ACC112 (cell line): ENCODE data around the gene C16orf96.
"Not testable (repeated sequence)": the region's sequence is repeated elsewhere in the genome, so short reads cannot be mapped to it uniquely, and the experiment has no call there.

Source experiments
- H2AFZ ChIP-seq: fragments of 200-600 bp; sonication (generic); one replicate; pipeline ENCODE4 v1.6.0; 2017; ENCODE audit warnings: antibody characterized with exemption, low read length; ENCODE audit not compliant: unreplicated experiment
- H3K27ac ChIP-seq: fragments of 200-600 bp; sonication (generic); 2 replicates; pipeline ENCODE4 v1.5.1; 2014; ENCODE audit warnings: low read depth, mild to moderate bottlenecking, antibody characterized with exemption, low read length, moderate library complexity
- H3K27me3 ChIP-seq: fragments of 200-600 bp; sonication (generic); 2 replicates; pipeline ENCODE4 v1.6.1; 2014; ENCODE audit warnings: mild to moderate bottlenecking, antibody characterized with exemption, low read length, moderate library complexity, mixed read lengths; ENCODE audit not compliant: insufficient read depth
- H3K36me3 ChIP-seq: fragments of 200-600 bp; sonication (generic); 2 replicates; pipeline ENCODE4 v1.6.1; 2016; ENCODE audit warnings: mild to moderate bottlenecking, antibody characterized with exemption, low read length, moderate library complexity, mixed read lengths; ENCODE audit not compliant: insufficient read depth
- H3K4me1 ChIP-seq: fragments of 200-600 bp; sonication (generic); one replicate; pipeline ENCODE4 v1.6.1; 2016; ENCODE audit warnings: low read length, mixed read lengths; ENCODE audit not compliant: insufficient read depth, unreplicated experiment, control insufficient read depth
- H3K4me3 ChIP-seq: fragments of 200-600 bp; sonication (generic); 2 replicates; pipeline ENCODE4 v1.5.1; 2014; ENCODE audit warnings: mild to moderate bottlenecking, low read depth, low read length
- H3K79me2 ChIP-seq: fragments of 200-600 bp; sonication (generic); one replicate; pipeline ENCODE4 v1.6.0; 2016; ENCODE audit warnings: low read length; ENCODE audit not compliant: control insufficient read depth, unreplicated experiment, insufficient read depth

C16orf96 gene

GRCh38 chr16:4566144-4566543, 10.0 kb downstream of the C16orf96 start:
- Histone ChIP-seq H3K27ac (no peak overlapping the region), H3K36me3 (no peaks in the 10 kb centered on the region)

GRCh38 chr16:4570086-4570485, 13.9 kb downstream of the C16orf96 start:
- Histone ChIP-seq H3K27ac (no peak overlapping the region), H3K36me3 (no peaks in the 10 kb centered on the region), H3K27me3 (no peaks in the 10 kb centered on the region), H2AFZ (no peak overlapping the region), H3K79me2 (no peaks in the 10 kb centered on the region), H3K4me1 (no peaks in the 10 kb centered on the region), H3K4me3 (no peak overlapping the region)

More at GRCh38 chr16:4566144-4566543, 10.0 kb downstream of the C16orf96 start:
- H3K79me2 ChIP-seq, result no peaks in the 10 kb centered on the region
- H2AFZ ChIP-seq, result no peak overlapping the region
- H3K4me1 ChIP-seq, result no peaks in the 10 kb centered on the region
- no peak overlapping the region for H3K4me3 ChIP-seq
- no peaks in the 10 kb centered on the region for H3K27me3 ChIP-seq

DNA sequence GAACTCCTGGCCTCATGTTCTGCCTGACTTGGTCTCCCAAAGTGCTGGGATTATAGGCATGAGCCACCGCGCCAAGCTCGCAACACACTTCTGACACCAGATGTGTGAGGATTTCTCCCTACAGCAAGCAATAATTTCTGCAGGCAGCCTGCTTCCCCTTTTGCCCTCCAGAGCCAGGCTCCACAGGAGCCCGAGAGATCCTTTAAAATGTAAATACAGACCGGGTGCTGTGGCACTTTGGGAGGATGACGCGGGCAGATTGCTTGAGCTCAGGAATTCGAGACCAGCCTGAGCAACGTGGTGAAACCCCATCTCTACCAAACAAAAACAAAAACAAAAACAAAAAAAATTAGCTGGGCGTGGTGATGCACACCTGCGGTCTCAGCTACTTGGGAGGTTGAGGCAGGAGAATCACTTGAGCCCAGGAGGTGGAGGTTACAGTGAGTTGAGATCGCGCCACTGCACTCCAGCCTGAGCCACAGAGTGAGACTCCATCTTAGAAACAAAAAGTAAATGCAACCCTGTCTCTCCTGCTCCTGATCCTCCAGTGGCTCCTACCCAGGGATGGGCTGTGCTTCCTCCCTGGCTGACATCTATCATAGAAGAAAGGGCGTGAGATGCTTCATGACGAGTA, 14.7 kb downstream of the C16orf96 start:
- no peaks in the 10 kb centered on the region for H3K79me2 ChIP-seq
- no peak overlapping the region for H2AFZ ChIP-seq
- H3K4me3 ChIP-seq, result no peak overlapping the region
- no peaks in the 10 kb centered on the region for H3K4me1 ChIP-seq
- H3K27ac ChIP-seq, result no peak overlapping the region
- no peaks in the 10 kb centered on the region for H3K36me3 ChIP-seq
- H3K27me3 ChIP-seq, result no peaks in the 10 kb centered on the region

GRCh38 chr16:4572715-4573114, 16.6 kb downstream of the C16orf96 start:
- no peaks in the 10 kb centered on the region for H3K27me3 ChIP-seq

DNA sequence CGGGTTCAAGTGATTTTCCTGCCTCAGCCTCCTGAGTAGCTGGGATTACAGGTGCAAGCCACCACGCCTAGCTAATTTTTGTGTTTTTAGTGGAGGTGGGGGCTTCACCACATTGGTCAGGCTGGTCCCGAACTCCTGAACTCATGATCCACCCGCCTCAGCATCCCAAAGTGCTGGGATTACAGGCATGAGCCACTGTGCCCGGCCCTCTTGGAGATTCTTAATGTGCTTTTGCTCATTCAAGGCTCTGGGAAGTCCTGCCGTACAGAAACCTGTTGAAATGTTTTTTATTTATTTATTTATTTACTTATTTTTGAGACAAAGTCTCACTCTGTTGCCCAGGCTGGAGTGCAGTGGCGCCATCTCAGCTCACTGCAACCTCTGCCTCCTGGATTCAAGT, 17.8 kb downstream of the C16orf96 start:
- not testable (repeated sequence) for H3K79me2 ChIP-seq, H3K4me1 ChIP-seq, H3K27ac ChIP-seq, H3K4me3 ChIP-seq, H2AFZ ChIP-seq, H3K36me3 ChIP-seq, H3K27me3 ChIP-seq

More at GRCh38 chr16:4572715-4573114, 16.6 kb downstream of the C16orf96 start:
- Histone ChIP-seq H2AFZ (no peak overlapping the region), H3K79me2 (no peaks in the 10 kb centered on the region), H3K36me3 (no peaks in the 10 kb centered on the region), H3K4me1 (no peaks in the 10 kb centered on the region), H3K4me3 (no peak overlapping the region), H3K27ac (no peak overlapping the region)

DNA sequence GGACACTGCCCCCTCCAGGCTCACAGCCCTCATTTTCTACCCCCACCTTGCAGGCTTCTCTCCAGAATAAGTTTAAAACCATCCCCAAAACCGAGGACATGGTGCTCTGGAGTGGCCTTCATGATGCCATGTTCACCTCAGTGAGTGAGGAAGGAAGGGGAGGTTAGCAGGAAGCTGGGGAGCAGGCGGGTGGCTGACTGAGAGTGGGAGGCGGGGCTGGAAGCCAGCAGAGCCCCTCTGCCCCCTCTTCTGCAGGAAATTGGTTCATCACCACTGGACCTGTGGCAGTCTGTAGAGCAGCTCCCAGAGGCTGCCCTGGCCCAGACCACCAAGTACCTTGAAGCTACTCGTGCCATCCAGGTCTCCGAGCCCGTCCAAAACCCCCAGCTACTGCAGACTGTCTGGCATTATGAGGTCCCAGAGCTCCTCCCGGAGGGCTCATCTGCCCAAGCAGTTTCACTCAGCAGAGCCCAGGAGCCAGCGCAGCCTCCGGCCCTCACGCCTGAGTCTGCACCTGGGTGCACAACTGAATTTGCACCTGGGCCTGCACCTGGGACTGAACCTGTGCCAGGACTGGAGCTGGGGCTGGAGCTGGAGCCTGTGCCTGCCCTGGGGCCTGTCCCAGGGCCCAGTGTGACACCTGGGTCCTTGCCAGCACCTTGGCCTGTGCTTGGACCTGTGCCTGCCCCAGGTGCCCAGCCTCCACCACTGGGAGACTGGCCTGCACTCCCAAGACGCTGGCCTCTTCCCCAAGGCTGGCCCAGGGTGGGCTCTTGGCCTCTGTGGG, 19.0 kb downstream of the C16orf96 start:
- H3K79me2 ChIP-seq, result no peaks in the 10 kb centered on the region
- no peaks in the 10 kb centered on the region for H3K4me1 ChIP-seq
- no peak overlapping the region for H3K4me3 ChIP-seq
- H3K36me3 ChIP-seq, result no peaks in the 10 kb centered on the region
- H2AFZ ChIP-seq, result no peak overlapping the region
- H3K27ac ChIP-seq, result no peak overlapping the region
- no peaks in the 10 kb centered on the region for H3K27me3 ChIP-seq

DNA sequence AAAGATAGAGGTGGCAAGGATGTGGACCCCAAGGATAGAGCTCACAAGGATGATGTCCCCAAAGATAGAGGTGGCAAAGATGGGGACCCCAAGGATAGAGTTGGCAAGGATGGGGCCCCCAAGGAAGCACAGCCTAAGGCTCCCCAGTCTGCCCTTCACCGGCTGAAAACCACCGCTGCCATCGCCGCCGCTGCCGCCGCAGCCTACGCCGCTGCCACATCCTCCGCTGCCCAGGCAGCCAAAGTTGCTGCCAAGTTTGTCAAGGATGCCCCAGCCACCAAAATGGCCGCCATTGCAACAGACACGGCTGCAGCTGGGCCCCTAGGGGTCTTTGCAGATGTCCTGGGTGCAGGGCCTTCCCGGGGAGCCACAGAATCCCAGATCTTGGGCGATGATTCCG, 19.9 kb downstream of the C16orf96 start:
- Histone ChIP-seq H2AFZ (no peak overlapping the region), H3K36me3 (no peaks in the 10 kb centered on the region)

DNA sequence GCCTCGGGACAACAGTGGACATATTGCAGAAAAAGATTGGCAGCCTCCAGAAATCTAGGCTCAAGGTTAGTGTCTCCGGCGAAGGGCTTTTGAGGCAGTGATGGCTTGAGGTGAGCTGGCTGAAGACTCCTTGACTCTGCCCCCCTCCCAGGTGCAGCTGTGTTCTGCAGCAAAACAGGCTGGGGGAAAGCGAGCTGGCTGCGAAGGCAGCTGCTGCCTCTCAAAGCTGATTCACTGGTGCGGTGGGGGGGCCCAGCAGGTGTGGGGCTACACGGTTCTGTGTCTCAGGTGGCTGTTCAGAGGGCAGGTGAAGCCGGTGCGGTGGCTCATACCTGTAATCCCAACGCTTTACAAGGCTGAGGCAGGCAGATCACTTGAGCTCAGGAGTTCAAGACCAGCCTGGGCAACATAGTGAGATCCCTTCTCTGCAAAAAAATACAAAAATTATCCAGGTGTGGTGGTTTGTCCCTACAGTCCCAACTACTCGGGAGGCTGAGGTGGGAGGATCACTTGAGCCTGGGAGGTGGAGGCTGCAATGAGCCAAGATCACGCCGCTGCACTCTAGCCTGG, 22.9 kb downstream of the C16orf96 start:
- Histone ChIP-seq H3K79me2 (no peaks in the 10 kb centered on the region), H3K27me3 (no peaks in the 10 kb centered on the region), H3K4me1 (no peaks in the 10 kb centered on the region), H3K36me3 (no peaks in the 10 kb centered on the region), H2AFZ (no peak overlapping the region), H3K27ac (no peak overlapping the region), H3K4me3 (no peak overlapping the region)

More for the DNA sequence above, 19.9 kb downstream of the C16orf96 start:
- Histone ChIP-seq H3K4me3 (no peak overlapping the region), H3K27me3 (no peaks in the 10 kb centered on the region), H3K4me1 (no peaks in the 10 kb centered on the region), H3K27ac (no peak overlapping the region), H3K79me2 (no peaks in the 10 kb centered on the region)

GRCh38 chr16:4580250-4580649, 24.1 kb downstream of the C16orf96 start:
- Histone ChIP-seq H3K79me2 (no peaks in the 10 kb centered on the region), H3K27me3 (no peaks in the 10 kb centered on the region), H2AFZ (no peak overlapping the region), H3K27ac (no peak overlapping the region), H3K4me3 (no peak overlapping the region), H3K4me1 (no peaks in the 10 kb centered on the region), H3K36me3 (no peaks in the 10 kb centered on the region)

DNA sequence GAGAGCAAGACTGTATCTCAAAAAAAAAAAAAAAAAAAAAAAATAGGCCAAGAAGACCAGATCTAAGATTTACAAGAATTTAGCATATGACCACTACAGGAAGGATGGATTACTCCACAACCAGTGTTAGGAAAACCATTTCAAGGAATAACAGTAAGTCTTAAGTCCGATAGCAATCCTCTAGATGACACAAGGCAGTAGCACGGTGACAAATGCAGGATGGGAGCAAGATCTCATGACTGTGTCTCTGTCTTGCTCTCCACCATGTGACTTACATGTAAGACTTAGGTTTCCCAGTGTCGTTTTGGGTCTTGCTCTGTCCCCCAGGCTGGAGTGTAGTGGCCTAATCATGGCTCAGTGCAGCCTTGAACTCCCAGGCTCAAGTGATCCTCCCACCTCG, 27.8 kb downstream of the C16orf96 start:
- Histone ChIP-seq H3K4me3 (no peak overlapping the region), H3K36me3 (no peaks in the 10 kb centered on the region), H3K27me3 (peaks cover 26% of the 10 kb centered on the region), H3K79me2 (no peaks in the 10 kb centered on the region), H3K4me1 (no peaks in the 10 kb centered on the region), H3K27ac (no peak overlapping the region), H2AFZ (no peak overlapping the region)

DNA sequence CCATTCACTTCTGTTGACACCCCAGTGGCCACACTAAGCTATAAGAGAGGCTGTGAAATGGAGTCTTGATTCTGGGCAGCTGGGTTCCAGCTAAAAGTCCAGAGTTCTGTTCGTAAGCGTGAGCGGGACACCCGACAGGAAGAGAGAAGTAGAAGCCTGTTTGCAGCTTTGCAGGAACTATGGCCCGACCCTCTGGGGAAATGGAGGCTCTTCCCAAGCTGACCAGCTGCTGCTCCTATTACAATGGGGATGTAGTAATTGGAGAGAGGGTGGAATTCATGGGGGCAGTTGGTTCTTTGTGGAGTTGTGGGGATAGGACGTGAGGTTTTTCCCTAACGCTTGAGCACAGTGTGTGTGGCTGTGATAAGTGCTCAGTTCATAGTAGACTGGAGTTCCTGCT, 30.2 kb downstream of the C16orf96 start:
- Histone ChIP-seq H3K36me3 (no peaks in the 10 kb centered on the region), H3K27ac (no peak overlapping the region), H3K27me3 (peaks cover 28% of the 10 kb centered on the region), H3K79me2 (no peaks in the 10 kb centered on the region), H2AFZ (no peak overlapping the region), H3K4me1 (no peaks in the 10 kb centered on the region), H3K4me3 (no peak overlapping the region)
